Panc1 (cell line): Measurements from ENCODE around the gene PTPRK. TPM values are rescaled to one million over a fixed set of nuclear protein-coding genes. Genes with fewer than 3 reads are reported as not detected.

Source experiments
- ATAC-seq: fragments of 200-7000 bp; cut with Tn5 transposase; 2 replicates; pipeline ENCODE4 v1.9.1; 2020; ENCODE audit warnings: mild to moderate bottlenecking, moderate library complexity
- BruUV-seq: library from RNA; stranded (reverse); fragments of 400-500 nt; replicated peaks from 2 replicates; lab custom pipeline; 2021; lab: Mats Ljungman, UMichigan
- CTCF ChIA-PET: fragments of 300-600 bp; sonication (Branson Sonifier 250); formaldehyde crosslinking; loops from one replicate; lab custom pipeline; 2022; ENCODE audit warnings: antibody characterized with exemption; lab: Charles Lee
- POLR2A ChIA-PET: fragments of 300-600 bp; sonication (Branson Sonifier 250); formaldehyde crosslinking; loops from one replicate; lab custom pipeline; 2022; ENCODE audit warnings: antibody characterized with exemption; lab: Charles Lee
- DNase-seq: peaks from one replicate; pipeline ENCODE4 v3.0.0-alpha.2; 2010; ENCODE audit warnings: low read depth, low spot score
- H3K27ac ChIP-seq: 2 replicates; pipeline ENCODE4 v1.5.1; 2011; ENCODE audit warnings: mild to moderate bottlenecking, low read length, inconsistent platforms
- H3K27me3 ChIP-seq: fragments of 200-500 bp; sonication (Bioruptor generic); 2 replicates; pipeline ENCODE4 v1.6.0; 2014; ENCODE audit warnings: low read length, inconsistent platforms; ENCODE audit not compliant: control insufficient read depth, insufficient read depth
- H3K36me3 ChIP-seq: fragments of 200-500 bp; sonication (Bioruptor generic); 2 replicates; pipeline ENCODE4 v1.5.1; 2014; ENCODE audit warnings: inconsistent platforms, mild to moderate bottlenecking, low read length, moderate library complexity; ENCODE audit not compliant: control insufficient read depth, insufficient read depth
- H3K4me1 ChIP-seq: 2 replicates; pipeline ENCODE4 v1.5.1; 2011; ENCODE audit warnings: inconsistent platforms, mild to moderate bottlenecking, low read length, moderate library complexity; ENCODE audit not compliant: control insufficient read depth, insufficient read depth
- H3K4me3 ChIP-seq, 2 experiments: 2 replicates each; pipeline ENCODE4 v1.5.1; 2011 to 2012; ENCODE audit warnings: low read depth in 2 of 2, low read length in 2 of 2, mild to moderate bottlenecking in 2 of 2, inconsistent platforms in 1 of 2, moderate library complexity in 1 of 2
- H3K9me3 ChIP-seq: fragments of 200-500 bp; sonication (Bioruptor generic); 2 replicates; pipeline ENCODE4 v1.5.1; 2014; ENCODE audit warnings: low read depth, mild to moderate bottlenecking, inconsistent platforms, low read length, moderate library complexity; ENCODE audit not compliant: control insufficient read depth, insufficient read depth
- POLR2AphosphoS5 ChIP-seq: IDR thresholded peaks from 2 replicates; pipeline ENCODE4 v1.6.1; 2012; ENCODE audit warnings: mild to moderate bottlenecking, low read depth, low read length, moderate library complexity
- SIN3A ChIP-seq: IDR thresholded peaks from 2 replicates; pipeline ENCODE4 v1.6.1; 2012; ENCODE audit warnings: low read depth, mild to moderate bottlenecking, low read length, moderate library complexity, borderline replicate concordance; ENCODE audit not compliant: insufficient read depth
- TCF7L2 ChIP-seq: IDR thresholded peaks from 2 replicates; pipeline ENCODE4 v1.6.1; 2011; ENCODE audit warnings: mild to moderate bottlenecking, low read depth, low read length, inconsistent platforms
- in situ Hi-C: cut with HindIII; loops from 2 replicates; pipeline ENCODE4 v1.10.0; 2016; ENCODE audit warnings: low sequenced_read_pairs, low pct_unique_long_range_greater_than_20kb
- intact Hi-C: fragments of 100-400 bp; cut with micrococcal nuclease; formaldehyde crosslinking; loops from one replicate; pipeline ENCODE4 v1.10.0; 2022; ENCODE audit not compliant: unreplicated experiment
- total RNA-seq: library from RNA; stranded (reverse); gene quantifications from one replicate; pipeline ENCODE4 v1.2.1, GENCODE V29; 2021; ENCODE audit not compliant: unreplicated experiment
- TF ChIP-seq, protein P1 (sequence below): fragments of 450-650 bp; IDR thresholded peaks from 2 replicates; pipeline ENCODE4 v1.5.1; 2017; ENCODE audit warnings: mild to moderate bottlenecking
- TF ChIP-seq, protein P2 (sequence below), 2 experiments: IDR thresholded peaks; 2 replicates each; pipeline ENCODE4 v1.6.1; 2011 to 2012; ENCODE audit warnings: low read depth in 2 of 2, control low read depth in 1 of 2, low read length in 1 of 2, mild to moderate bottlenecking in 1 of 2, moderate library complexity in 1 of 2; ENCODE audit not compliant: insufficient read depth in 1 of 2

The PTPRK gene
- total RNA-seq, 1 experiment from 2014 or later: 61.8 TPM

DNA sequence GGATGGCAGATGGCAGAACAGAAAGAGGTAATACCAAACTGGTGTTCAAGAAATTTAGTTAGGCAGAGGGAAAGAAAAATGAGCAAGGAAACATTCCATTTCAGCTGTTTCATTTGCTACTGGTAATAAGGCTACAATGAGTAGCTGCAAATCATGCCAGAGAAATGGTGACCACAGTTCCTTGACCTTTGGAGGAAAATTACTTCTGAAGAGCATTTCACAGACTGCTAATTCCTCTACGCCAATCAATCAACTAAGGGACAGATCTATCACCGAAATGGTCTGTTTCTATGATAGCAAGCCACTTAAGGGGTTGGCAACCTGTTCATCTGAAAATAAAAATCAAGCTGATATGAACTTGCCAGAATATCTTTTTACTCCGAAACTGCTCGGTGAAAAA is 119.5 kb downstream of the PTPRK start:
- ATAC-seq (no peak), DNase-seq (no peak)
- in situ Hi-C loops: no loop called here
- no TSS peak for BruUV-seq
- Histone ChIP-seq H3K4me3 (no peak overlapping the region), H3K9me3 (no peaks in the 10 kb centered on the region), H3K27me3 (no peaks in the 10 kb centered on the region), H3K4me1 (no peaks in the 10 kb centered on the region), H3K27ac (no peak overlapping the region), H3K36me3 (no peaks in the 10 kb centered on the region)
- ChIA-PET CTCF (no interaction called here), POLR2A (no interaction called here)
- TF ChIP-seq TCF7L2 (no peak), POLR2AphosphoS5 (no peak), SIN3A (no peak)
- TF ChIP-seq, protein P1, sequence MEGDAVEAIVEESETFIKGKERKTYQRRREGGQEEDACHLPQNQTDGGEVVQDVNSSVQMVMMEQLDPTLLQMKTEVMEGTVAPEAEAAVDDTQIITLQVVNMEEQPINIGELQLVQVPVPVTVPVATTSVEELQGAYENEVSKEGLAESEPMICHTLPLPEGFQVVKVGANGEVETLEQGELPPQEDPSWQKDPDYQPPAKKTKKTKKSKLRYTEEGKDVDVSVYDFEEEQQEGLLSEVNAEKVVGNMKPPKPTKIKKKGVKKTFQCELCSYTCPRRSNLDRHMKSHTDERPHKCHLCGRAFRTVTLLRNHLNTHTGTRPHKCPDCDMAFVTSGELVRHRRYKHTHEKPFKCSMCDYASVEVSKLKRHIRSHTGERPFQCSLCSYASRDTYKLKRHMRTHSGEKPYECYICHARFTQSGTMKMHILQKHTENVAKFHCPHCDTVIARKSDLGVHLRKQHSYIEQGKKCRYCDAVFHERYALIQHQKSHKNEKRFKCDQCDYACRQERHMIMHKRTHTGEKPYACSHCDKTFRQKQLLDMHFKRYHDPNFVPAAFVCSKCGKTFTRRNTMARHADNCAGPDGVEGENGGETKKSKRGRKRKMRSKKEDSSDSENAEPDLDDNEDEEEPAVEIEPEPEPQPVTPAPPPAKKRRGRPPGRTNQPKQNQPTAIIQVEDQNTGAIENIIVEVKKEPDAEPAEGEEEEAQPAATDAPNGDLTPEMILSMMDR: no peak
- TF ChIP-seq, protein P2, sequence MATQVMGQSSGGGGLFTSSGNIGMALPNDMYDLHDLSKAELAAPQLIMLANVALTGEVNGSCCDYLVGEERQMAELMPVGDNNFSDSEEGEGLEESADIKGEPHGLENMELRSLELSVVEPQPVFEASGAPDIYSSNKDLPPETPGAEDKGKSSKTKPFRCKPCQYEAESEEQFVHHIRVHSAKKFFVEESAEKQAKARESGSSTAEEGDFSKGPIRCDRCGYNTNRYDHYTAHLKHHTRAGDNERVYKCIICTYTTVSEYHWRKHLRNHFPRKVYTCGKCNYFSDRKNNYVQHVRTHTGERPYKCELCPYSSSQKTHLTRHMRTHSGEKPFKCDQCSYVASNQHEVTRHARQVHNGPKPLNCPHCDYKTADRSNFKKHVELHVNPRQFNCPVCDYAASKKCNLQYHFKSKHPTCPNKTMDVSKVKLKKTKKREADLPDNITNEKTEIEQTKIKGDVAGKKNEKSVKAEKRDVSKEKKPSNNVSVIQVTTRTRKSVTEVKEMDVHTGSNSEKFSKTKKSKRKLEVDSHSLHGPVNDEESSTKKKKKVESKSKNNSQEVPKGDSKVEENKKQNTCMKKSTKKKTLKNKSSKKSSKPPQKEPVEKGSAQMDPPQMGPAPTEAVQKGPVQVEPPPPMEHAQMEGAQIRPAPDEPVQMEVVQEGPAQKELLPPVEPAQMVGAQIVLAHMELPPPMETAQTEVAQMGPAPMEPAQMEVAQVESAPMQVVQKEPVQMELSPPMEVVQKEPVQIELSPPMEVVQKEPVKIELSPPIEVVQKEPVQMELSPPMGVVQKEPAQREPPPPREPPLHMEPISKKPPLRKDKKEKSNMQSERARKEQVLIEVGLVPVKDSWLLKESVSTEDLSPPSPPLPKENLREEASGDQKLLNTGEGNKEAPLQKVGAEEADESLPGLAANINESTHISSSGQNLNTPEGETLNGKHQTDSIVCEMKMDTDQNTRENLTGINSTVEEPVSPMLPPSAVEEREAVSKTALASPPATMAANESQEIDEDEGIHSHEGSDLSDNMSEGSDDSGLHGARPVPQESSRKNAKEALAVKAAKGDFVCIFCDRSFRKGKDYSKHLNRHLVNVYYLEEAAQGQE (IDR thresholded peaks at IDR 0.05; ENCODE audit: insufficient read depth in 1 of 2, low read depth in 2 of 2, low read length in 1 of 2): no peak
- intact Hi-C loops: no loop called here

DNA sequence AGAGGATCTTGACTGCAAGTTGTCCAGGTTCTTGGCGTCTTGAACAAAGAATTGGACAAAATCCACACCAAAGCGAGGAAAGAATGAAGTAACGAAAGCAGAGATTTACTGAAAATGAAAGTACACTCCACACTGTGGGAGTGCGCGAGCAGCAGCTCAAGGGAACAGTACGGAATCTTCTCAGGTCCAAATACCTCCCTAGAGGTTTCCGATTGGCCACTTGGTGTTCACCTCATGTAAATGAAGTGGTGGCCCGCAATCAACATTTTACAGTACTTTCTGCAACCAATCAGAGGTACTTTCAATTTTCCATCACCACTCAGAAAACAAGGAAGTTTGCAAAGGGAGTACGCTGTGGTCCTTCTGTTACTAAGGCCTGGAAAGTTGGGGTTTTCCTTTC is 122.4 kb downstream of the PTPRK start:
- DNase-seq: no peak
- POLR2A ChIA-PET: no interaction called here
- no TSS peak for BruUV-seq
- intact Hi-C loops (no loop called here), in situ Hi-C loops (no loop called here)
- ATAC-seq: no peak
- Histone ChIP-seq H3K4me1 (no peaks in the 10 kb centered on the region), H3K36me3 (no peaks in the 10 kb centered on the region), H3K4me3 (no peak overlapping the region), H3K9me3 (no peaks in the 10 kb centered on the region), H3K27ac (no peak overlapping the region), H3K27me3 (no peaks in the 10 kb centered on the region)
- CTCF ChIA-PET: no interaction called here
- TF ChIP-seq, protein P2 (IDR thresholded peaks at IDR 0.05; ENCODE audit: insufficient read depth in 1 of 2, low read depth in 2 of 2, low read length in 1 of 2): no peak
- TF ChIP-seq POLR2AphosphoS5 (no peak), TCF7L2 (no peak), SIN3A (no peak)
- TF ChIP-seq, protein P1: no peak
